HG03097 (cell line): ENCODE measurements around the gene TMEM240.

Source experiments
- ATAC-seq: cut with Tn5 transposase; IDR thresholded peaks from one replicate; pipeline ENCODE4 v1.9.1; 2021; ENCODE audit not compliant: unreplicated experiment, low FRiP score

TMEM240 gene

DNA sequence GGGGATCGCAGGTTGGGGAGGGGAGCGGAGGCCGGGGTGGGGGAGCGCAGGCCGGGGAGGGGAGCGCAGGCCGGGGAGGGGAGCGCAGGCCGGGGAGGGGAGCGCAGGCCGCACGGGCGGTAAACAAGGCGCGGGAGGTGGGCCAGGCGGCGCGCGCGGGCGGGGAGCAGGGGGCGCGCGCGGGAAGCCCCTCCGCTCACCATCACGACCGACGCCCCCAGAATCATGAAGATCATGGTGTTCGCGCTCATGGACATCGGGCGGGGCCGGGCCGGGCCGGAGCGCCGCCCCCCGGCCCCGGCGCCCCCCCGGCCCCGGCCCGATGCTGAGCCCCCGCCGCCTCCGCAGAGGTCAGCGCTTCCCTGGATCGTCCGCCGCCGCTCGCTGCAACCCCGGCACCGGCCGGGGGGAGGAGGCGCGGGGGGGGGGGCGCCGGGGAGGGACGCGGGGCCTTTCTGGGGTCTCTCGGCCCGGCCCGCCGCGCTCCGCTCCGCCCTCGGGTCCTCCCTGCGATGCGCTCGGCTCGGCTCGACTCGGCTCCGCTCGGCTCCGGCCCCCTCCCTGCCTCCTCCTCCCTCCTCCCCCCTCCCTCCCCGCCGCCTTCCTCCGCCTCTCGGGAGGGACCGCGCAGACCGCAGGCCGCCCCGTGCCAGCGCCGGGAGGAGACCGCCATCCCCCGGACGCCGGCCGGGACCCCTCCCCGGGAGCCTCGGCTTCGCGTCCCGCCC is at the start of gene TMEM240:
Gene TMEM240, minus strand, starts transcription at position 535 of the 728 bp plus-strand sequence. Its CDS starts 278 bp downstream, at position 257.
- no peak for ATAC-seq

GRCh38 chr1:1583347-1584010 is 43.1 kb upstream of the TMEM240 start:
- ATAC-seq, result no peak

DNA sequence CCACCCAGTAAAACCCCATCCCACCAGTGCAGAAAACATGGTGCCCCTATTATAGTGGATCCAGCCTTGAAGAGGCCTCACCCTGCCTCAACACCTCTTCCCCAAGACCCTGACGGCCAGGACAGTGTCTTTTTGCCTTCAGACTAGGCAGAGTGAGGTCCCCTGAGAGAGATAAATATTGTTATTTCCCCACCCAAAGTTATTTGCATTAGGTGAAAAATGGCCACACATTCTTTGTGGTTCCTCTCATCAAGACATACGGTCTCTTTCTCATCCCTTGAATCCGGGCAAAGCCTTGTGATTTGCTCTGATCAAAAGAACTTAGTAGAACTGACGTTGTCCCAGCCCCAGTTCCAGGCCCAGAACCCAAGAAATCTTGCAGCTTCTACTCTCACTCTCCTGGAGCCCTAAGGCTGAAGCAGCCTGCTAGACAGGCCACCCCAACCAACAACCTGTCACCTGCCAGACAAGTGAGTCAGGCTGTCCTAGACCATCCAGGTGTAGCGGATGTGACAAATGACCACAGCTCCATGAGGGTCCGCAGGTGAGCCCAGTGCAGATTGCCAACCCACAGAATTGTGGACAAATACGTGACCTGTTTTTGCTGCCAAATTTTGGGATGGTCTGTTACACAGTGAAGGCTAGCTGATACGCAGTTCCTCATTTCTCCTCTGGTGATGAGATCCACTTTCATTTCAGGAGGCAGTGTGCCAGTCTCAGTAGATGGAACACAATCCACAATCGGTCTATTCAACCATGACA is 42.3 kb upstream of the TMEM240 start:
- no peak for ATAC-seq

DNA sequence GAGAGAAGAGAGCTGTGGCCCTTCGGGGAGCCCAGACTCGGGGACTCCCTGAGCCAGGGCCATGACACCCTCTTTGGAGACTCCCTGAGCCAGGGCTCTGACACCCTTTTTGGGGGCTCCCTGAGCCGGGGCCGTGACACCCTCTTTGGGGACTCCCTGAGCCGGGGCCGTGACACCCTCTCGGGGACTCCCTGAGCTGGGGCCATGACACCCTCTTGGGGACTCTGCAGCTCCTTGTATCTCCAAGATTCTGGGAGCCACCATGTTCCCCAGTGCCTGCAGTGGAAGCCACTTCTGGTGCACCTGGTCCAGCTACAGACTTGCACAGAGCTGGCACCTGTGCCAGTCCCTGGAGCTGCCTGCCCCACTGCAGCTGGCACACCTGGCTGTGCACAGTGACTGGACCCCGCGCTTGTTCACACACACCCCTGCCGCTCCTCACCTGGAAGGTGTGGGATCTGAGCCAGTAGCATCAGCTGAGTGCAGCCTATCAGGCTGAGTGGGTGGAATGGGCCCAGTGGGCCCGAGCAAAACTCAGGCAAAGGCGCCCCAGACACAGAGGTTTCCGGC is 38.0 kb upstream of the TMEM240 start:
- ATAC-seq, result no peak

DNA sequence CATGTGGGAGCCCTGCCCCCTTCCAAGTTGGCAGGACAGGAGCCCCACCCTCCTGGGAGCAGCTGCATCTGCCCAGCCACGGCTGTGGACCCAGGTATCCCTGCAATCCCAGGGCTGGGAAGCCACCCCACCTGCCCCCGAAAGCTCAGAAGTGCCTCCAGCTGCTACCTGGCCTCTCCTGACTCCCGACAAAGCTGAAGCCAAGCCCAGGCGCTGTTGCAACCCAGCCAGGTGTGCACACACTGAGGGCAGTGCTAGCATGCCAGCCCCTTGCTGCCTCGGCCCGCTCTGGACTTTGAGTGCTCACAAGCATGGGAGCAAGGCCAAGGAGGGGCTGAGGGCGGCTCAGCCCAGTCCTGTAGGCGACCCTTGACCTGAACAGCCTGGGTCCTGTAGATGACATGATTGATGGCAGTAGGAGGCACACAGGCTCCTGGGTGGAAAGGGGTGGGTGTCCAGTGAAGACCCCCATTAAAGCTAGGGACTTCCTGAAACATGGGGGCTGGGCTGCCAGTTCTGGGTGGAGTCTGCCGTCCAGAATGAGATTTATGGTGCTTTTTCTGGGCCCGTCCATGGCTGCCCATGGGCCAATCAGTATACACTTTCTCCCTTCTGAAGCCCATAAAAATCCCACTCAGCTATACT is 37.1 kb upstream of the TMEM240 start:
- no peak for ATAC-seq

- peak; percentile 75 for ATAC-seq
These were observed 34.5 kb upstream of the TMEM240 start, which contains the start of gene SSU72 for GRCh38 chr1:1574721-1575537. TSS of gene SSU72 (minus strand) at chr1:1574863. CDS start at chr1:1574557, 306 bp downstream.

DNA sequence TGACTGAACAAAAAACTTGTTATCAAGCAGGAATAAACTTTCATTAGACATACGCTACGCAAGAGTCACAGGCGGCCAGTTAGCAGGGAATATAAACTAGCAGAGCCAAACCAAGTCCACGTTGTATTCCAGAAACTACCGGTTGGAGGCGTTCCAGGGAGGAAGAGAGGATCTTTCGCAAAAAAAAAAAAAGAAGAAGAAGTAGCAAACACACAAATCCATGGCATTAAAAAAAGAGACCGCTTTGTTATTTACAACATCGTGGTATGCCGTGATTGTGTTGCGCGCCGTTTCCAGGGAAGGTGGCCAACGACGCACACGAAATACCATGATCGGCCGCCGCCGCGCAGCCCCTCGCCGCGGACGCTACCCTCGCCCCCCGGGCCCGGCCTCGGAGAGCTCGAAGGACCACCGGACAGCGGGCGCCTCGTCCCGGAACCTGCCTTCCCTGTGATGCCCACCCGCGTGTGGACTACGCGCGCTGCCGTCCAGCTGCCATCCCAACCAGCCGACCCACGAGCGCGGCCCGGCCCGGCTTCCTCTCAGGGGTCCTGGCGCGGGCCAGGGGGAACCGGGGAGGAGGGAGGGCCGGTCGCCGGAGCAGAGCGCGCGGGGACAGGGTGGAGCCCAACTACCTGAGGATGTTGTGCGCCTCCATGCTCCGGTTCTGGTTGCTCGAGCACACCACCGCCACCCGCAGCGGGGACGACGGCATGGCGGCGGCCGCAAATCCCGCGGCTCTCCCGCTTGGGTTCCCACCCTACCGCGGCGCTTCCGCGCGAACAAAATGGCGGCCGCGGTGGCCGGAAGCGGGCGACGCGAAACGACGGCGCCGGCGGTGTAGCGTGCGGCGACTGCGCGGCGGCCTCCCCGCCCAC is 33.7 kb upstream of the TMEM240 start:
- peak; percentile 68 for ATAC-seq

GRCh38 chr1:1569341-1569740 is 28.9 kb upstream of the TMEM240 start:
- ATAC-seq, result no peak

- no peak for ATAC-seq
These were observed 27.5 kb upstream of the TMEM240 start for GRCh38 chr1:1567891-1568291.

DNA sequence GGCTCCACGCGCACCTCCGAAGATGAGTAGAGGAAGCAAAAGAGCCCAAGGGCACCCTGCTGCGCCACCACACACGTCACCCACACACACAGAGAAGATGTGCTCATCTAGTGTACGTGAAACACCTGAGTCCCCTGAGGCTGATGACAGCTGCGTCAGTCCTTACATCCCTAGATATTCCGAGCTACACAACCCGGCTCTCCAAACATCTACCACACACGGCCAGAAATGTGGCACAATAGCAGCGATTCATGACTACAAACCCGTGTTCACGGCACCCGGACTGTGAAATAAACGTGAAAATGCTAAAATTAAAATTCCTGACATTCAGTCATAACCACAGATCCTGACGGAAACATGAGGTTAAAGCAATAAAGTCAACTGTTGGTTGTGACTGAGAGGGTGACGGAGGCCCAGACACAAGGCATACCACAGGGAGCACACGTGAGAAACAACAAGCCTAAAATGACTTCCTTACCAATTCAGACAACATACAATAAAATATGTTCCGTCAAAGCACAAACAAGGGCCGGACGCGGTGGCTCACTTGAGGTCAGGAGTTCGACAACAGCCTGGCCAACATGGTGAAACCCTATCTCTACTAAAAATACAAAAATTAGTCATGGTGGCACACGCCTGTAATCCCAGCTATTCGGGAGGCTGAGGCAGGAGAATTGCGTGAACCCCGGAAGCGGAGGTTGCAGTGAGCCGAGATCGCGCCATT is 26.9 kb upstream of the TMEM240 start:
- ATAC-seq, result no peak

DNA sequence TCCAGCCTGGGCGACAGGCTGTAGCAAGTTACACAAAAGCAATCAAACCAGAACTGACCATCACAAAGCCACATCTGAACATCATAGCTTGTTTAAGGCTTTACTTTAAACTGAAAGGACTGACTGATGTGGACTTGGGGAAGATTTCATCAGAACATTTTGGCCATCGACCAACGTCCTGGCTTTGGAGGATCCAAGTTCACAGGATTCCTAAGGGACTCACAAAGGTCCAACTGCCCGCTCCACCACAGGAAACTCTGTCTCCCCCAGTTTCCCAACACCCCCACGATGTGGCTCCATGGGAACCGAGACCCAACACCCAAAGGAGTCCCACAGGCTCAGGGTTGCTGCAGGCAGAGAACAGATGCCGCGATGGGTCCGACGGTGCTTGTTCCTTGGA is 24.9 kb upstream of the TMEM240 start:
- ATAC-seq, result no peak

- ATAC-seq, result no peak
These were observed 23.8 kb upstream of the TMEM240 start for GRCh38 chr1:1564268-1564667.

DNA sequence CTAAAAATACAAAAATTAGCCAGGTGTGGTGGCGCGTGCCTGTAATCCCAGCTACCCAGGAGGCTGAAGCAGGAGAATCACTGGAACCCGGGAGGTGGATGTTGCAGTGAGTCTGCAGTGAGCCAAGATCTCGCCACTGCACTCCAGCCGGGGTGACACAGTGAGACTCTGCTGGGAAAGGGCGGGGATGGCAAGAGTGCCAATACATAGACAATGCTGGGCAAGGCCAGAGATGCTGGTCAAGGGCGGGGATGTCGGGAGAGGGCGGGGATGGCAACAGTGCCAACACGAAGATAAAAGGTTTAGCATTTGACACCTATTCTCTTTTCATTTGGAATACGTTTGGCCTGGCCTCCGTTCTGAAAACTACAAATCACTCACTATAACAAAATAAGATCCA is 23.3 kb upstream of the TMEM240 start:
- ATAC-seq, result no peak

DNA sequence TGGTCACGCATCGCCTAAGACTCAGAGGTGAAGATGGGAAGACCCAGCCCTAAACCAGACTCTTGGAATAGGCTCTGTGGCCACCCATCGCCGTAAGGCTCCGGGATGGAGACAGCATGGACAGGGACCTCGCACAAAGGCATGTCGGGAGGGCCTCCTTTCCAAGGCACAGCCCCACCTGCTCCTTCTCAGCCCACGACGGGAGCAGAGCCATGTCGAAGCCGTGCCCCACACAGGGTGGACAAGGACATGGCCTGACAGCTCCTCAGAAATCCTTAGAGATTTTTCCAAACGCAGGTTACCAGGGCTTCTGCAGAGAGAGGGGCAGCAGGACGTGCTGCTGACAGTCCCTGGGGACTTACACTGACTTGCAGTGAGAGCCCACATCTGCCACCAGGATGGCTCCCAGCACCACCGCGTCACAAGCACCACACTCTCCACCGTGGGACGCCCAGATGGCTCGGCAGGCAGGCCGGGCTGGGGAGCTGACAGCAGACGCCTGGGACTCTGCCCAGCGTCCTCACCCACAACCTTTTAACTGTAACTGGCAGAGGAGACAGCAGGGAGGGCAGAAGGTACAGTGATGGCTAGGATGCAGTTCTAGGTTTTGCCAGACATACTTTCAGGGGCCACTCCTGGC is 22.3 kb upstream of the TMEM240 start:
- ATAC-seq, result no peak

DNA sequence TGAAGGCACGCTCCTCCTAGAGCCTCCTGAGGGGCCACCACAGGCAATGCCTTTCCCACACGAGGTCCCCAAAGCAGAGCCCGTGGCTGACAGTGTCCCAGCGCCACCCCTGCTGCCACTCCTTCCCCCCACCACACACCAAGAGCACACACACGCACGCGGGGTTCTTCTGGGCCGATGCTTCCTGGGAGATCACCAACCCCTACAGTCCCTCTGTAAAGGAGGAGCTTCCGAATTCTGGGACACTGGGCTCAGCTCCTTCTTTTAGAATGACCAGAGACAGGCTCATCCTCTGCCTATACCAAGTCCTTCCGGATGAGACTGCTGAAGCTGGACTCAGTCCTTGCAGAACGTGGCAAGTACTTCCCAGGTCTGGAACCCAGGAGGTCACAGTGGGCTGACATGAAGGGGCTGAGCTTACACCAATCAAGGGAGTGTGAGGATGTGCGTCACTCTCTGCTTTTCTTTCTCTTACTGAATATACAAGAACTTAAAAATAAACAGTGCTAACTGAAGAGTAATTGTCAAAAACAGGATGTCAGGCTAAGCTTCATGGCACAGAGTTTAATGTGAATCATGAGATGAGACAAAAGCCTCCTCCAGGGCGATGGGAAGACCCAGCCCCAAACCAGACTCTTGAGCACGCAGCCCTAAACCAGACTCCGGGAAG is 21.5 kb upstream of the TMEM240 start:
- ATAC-seq, result no peak

DNA sequence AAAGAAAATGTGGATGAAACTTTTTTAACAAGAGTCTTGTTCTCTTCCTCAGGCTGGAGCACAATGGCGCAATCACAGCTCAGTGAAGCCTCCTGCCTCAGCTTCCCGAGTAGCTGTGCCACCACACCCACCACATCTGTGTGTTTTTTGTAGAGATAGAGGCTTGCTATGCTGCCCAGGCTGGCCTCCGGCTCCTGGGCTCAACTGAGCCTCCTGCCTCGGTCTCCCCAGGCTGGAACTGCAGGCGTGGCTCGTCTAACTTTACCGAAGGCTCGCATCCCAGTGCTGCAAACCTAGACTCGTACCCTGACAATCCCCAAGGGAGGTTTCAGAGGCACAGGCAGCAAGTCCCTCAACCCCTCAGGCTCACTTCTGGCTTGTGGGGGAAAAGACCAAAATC is 19.8 kb upstream of the TMEM240 start:
- no peak for ATAC-seq

DNA sequence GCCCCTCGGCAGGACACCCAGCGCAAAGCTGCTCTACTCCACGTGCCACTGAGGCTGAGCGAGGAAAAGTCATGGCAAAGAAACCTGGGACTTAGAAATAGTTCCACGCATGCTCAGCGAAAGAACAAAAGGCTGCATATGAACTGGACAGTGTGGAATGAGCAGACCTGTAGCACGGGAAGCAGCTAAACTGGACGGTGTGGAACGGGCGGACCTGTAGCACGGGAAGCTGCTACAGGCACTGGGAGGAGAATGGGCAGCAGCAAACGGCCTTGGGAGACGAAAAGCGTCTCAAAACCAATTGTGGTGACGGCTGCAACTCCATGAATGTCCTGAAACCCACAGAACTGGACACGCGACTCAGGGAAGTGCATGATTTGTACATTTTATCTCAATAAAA is 18.6 kb upstream of the TMEM240 start:
- no peak for ATAC-seq
